WERI-Rb-1 (cell line): ENCODE measurements around the gene ABCD1.
A peak's percentile ranks its signal among the peaks of the same experiment; 100 is the strongest.
"Not testable (repeated sequence)": the region's sequence is repeated elsewhere in the genome, so short reads cannot be mapped to it uniquely, and the experiment has no call there.

Experiments used
- DNase-seq: peaks from one replicate; pipeline ENCODE4 v3.0.0-alpha.2; 2020
- H3K27ac ChIP-seq: fragments of 250-450 bp; sonication (Bioruptor Pico); 2 replicates; pipeline ENCODE4 v1.5.1; 2020; ENCODE audit warnings: mild to moderate bottlenecking, moderate library complexity
- H3K27me3 ChIP-seq: fragments of 250-450 bp; sonication (Bioruptor Pico); 2 replicates; pipeline ENCODE4 v1.5.1; 2021; ENCODE audit warnings: mild to moderate bottlenecking, low read depth, moderate library complexity; ENCODE audit not compliant: insufficient read depth, severe bottlenecking
- H3K36me3 ChIP-seq: fragments of 250-450 bp; sonication (Bioruptor Pico); 2 replicates; pipeline ENCODE4 v1.5.1; 2020; ENCODE audit warnings: mild to moderate bottlenecking, moderate library complexity
- H3K4me3 ChIP-seq: 2 replicates; pipeline ENCODE4 v1.5.1; 2011; ENCODE audit warnings: low read depth, mild to moderate bottlenecking, control low read depth, low read length
- H3K9me3 ChIP-seq: fragments of 250-450 bp; sonication (Bioruptor Pico); 2 replicates; pipeline ENCODE4 v1.5.1; 2021; ENCODE audit warnings: mild to moderate bottlenecking, moderate library complexity; ENCODE audit not compliant: severe bottlenecking
- CTCF ChIP-seq: IDR thresholded peaks from 2 replicates; pipeline ENCODE4 v1.5.1; 2011; ENCODE audit warnings: low read depth, mild to moderate bottlenecking, control low read depth, inconsistent platforms, low read length

The ABCD1 gene

DNA sequence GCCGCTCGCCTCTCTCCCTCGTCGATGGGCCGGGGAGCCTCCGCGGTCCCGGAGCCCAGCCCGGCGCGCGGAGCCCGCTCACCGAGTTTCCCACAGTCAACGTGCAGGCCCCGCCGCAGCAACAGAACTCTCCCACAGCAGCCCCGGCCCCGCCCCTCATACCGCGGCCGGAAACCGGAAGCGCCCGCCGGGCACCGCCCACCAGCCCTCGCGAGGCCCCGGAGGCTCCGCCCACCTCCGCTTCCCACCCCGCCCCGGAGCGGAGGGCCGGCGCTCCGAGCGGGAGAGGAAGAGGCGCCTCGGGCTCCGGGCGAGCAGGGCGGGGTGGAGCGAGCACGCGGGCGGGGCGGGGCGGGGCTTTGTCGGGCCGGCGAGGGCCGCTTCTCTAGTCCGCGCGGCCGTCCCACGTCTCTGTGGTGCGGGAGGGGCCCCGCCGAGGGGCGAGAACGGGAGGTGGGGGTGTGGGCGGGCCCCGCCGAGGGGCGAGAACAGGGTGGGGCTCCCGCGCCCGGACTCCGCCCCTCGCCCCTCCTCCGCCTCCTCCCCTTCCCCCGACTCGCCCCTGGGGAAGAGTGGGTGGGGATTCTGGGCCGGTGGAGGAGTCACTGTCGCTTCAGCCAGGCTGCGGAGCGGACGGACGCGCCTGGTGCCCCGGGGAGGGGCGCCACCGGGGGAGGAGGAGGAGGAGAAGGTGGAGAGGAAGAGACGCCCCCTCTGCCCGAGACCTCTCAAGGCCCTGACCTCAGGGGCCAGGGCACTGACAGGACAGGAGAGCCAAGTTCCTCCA lies at the start of gene ABCD1, which contains the start of gene BCAP31:
ABCD1 (plus strand) TSS at position 605 of the 787 bp plus-strand sequence. CDS start 411 bp downstream, outside the sequence.
BCAP31 (minus strand) TSS at position 136 of the 787 bp plus-strand sequence. CDS start 1,143 bp downstream, outside the sequence.
- peak within 1 kb of the TSS; percentile 89 for H3K27ac ChIP-seq
- H3K9me3 ChIP-seq = no peaks in the 10 kb centered on the region
- peaks cover 35% of the 10 kb centered on the region for H3K36me3 ChIP-seq
- no peak for TF ChIP-seq CTCF
- peak; percentile 94 for DNase-seq
- peaks cover 7% of the 10 kb centered on the region for H3K27me3 ChIP-seq
- peak within 1 kb of the TSS; percentile 78 for H3K4me3 ChIP-seq

DNA sequence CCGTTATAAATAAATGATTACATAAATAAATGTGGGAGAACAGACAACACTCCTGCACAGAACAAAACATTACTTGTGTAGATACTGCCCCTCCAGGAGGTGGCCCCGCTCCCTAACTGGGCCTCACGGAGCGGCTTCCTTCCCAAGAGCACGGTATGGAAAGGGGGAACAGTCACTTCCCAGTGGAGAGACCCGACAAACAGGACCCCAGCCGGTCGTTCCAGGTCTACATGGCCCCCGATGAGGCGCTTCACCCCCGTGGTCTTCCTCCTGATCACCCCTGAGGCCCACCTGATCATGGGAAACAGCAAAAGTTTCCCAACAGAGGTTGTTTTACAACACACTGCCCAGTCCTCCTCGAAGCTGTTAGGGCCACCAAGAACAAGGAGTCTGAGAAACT lies 43.5 kb upstream of the ABCD1 start:
- peak; percentile 12 for DNase-seq
- H3K36me3 ChIP-seq = peaks cover 16% of the 10 kb centered on the region
- TF ChIP-seq CTCF = no peak
- peaks cover 12% of the 10 kb centered on the region for H3K27me3 ChIP-seq
- H3K4me3 ChIP-seq = no peak overlapping the region
- H3K9me3 ChIP-seq = peaks cover 10% of the 10 kb centered on the region
- no peak overlapping the region for H3K27ac ChIP-seq

GRCh38 chrX:153683486-153683885 lies 41.2 kb upstream of the ABCD1 start:
- peak; percentile 5 for DNase-seq
- not testable (repeated sequence) for H3K4me3 ChIP-seq, H3K27me3 ChIP-seq
- Histone ChIP-seq H3K9me3 (peaks cover 10% of the 10 kb centered on the region), H3K27ac (peak overlapping the region; percentile 99), H3K36me3 (peaks cover 16% of the 10 kb centered on the region)

GRCh38 chrX:153684467-153685155 lies 40.0 kb upstream of the ABCD1 start:
- Histone ChIP-seq H3K9me3 (peaks cover 10% of the 10 kb centered on the region), H3K36me3 (peaks cover 16% of the 10 kb centered on the region), H3K27ac (peak overlapping the region; percentile 99), H3K27me3 (peaks cover 8% of the 10 kb centered on the region), H3K4me3 (peak overlapping the region; percentile 64)
- TF ChIP-seq CTCF = 0 out of 2 replicates have a peak, but pooled peaks have one; percentile 28
- DNase-seq = peak; percentile 86

DNA sequence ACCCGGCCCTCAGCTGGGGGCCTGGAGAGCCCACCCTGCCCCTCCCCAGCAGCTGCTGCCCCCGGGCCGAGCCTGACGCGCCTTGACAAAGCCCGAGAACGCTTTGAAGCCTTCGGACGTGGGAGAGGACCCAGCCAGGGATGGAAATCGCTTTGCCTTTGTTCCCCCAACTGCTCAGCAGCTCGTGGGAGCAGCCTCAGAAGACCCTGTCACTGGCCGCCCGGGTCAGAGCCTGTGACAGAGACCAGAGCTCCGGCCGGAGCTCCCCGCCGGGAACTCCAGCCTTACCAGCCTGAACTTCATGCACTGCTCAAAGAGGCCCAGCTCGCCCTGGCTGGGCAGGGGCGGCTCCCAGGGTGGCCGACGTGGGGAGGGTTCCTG lies 39.5 kb upstream of the ABCD1 start:
- H3K9me3 ChIP-seq = peaks cover 10% of the 10 kb centered on the region
- peaks cover 20% of the 10 kb centered on the region for H3K36me3 ChIP-seq
- H3K4me3 ChIP-seq = peak overlapping the region; percentile 64
- H3K27ac ChIP-seq = peak overlapping the region; percentile 99
- peaks cover 8% of the 10 kb centered on the region for H3K27me3 ChIP-seq
- no peak for DNase-seq
- TF ChIP-seq CTCF = no peak
